ENCODE measurements around the gene WDR35. TPM values are rescaled to one million over a fixed set of nuclear protein-coding genes. Genes with fewer than 3 reads are reported as not detected.
"Not testable (repeated sequence)": the region's sequence is repeated elsewhere in the genome, so short reads cannot be mapped to it uniquely, and the experiment has no call there.

The WDR35 gene
- total and polyA plus RNA-seq, 4 donors, result 0.97 to 3.8 (median 1.6) TPM

GRCh38 chr2:19893520-19894133, 96.3 kb downstream of the WDR35 start (continued):
- TF ChIP-seq ZBTB33 (IDR thresholded peaks at IDR 0.05) (no peak), NR2F2 (IDR thresholded peaks at IDR 0.05) (no peak)

DNA sequence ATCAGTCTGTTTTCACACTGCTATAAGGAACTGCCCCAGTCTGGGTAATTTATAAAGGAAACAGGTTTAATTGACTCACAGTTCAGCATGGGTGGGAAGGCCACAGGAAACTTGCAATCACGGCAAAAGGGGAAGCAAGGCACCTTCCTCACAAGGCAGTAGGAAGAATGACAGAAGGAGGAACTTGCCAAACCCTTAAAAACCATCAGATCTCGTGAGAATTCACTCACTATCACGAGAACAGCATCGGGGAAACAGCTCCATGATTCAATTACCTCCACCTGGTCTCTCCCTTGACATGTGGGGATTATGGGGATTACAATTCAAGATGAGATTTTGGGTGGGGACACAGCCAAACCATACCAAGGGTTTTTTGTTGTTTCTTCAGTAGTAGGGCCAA, 97.9 kb downstream of the WDR35 start:
- H3K4me1 ChIP-seq (ENCODE audit: control insufficient read depth in 4 of 4, insufficient read depth in 4 of 4, low read length in 3 of 4), result peaks cover 2 to 21% (median 13%) of the 10 kb centered on the region in 4 donors
- not testable (repeated sequence) for H3K9ac ChIP-seq (ENCODE audit: low read depth in 1 of 2, low read length in 2 of 2); H3K4me3 ChIP-seq (ENCODE audit: low read depth in 1 of 3, low read length in 3 of 3); H3K36me3 ChIP-seq (ENCODE audit: control insufficient read depth in 4 of 4, insufficient read depth in 3 of 4, low read depth in 1 of 4, low read length in 3 of 4); H3K9me3 ChIP-seq (ENCODE audit: control insufficient read depth in 4 of 4, low read length in 3 of 4); DNase-seq (ENCODE audit: low spot score); H3K27ac ChIP-seq (ENCODE audit: low read depth in 1 of 2, low read length in 2 of 2); H3K27me3 ChIP-seq (ENCODE audit: control insufficient read depth in 4 of 4, insufficient read depth in 4 of 4, low read length in 3 of 4)
- 76% methylated on average over 4 of the region's 4 CpGs for WGBS
- TF ChIP-seq ZBTB33 (IDR thresholded peaks at IDR 0.05), result peak; percentile 51

- H3K4me3 ChIP-seq (ENCODE audit: low read depth in 1 of 3, low read length in 3 of 3), result no peak overlapping the region
- no peak overlapping the region for H3K27ac ChIP-seq (ENCODE audit: low read depth in 1 of 2, low read length in 2 of 2)
- no peaks in the 10 kb centered on the region for H3K36me3 ChIP-seq (ENCODE audit: control insufficient read depth in 4 of 4, insufficient read depth in 3 of 4, low read depth in 1 of 4, low read length in 3 of 4)
- no peak for TF ChIP-seq MAX (IDR thresholded peaks at IDR 0.05)
- no peak for TF ChIP-seq EGR1 (IDR thresholded peaks at IDR 0.05; ENCODE audit: low read depth in 2 of 2)
- TF ChIP-seq YY1 (IDR thresholded peaks at IDR 0.05), result no peak
- TF ChIP-seq NR2F2 (IDR thresholded peaks at IDR 0.05), result no peak
- TF ChIP-seq GABPA (IDR thresholded peaks at IDR 0.05 in 1 of 2, conservative IDR thresholded peaks at IDR 0.05 in 1 of 2), result no peak
- TF ChIP-seq FOXA2 (IDR thresholded peaks at IDR 0.05), result no peak
- TF ChIP-seq, protein P1, sequence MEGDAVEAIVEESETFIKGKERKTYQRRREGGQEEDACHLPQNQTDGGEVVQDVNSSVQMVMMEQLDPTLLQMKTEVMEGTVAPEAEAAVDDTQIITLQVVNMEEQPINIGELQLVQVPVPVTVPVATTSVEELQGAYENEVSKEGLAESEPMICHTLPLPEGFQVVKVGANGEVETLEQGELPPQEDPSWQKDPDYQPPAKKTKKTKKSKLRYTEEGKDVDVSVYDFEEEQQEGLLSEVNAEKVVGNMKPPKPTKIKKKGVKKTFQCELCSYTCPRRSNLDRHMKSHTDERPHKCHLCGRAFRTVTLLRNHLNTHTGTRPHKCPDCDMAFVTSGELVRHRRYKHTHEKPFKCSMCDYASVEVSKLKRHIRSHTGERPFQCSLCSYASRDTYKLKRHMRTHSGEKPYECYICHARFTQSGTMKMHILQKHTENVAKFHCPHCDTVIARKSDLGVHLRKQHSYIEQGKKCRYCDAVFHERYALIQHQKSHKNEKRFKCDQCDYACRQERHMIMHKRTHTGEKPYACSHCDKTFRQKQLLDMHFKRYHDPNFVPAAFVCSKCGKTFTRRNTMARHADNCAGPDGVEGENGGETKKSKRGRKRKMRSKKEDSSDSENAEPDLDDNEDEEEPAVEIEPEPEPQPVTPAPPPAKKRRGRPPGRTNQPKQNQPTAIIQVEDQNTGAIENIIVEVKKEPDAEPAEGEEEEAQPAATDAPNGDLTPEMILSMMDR (IDR thresholded peaks at IDR 0.05; ENCODE audit: low read depth, low read length, missing input control), result no peak
- TF ChIP-seq, protein P2, sequence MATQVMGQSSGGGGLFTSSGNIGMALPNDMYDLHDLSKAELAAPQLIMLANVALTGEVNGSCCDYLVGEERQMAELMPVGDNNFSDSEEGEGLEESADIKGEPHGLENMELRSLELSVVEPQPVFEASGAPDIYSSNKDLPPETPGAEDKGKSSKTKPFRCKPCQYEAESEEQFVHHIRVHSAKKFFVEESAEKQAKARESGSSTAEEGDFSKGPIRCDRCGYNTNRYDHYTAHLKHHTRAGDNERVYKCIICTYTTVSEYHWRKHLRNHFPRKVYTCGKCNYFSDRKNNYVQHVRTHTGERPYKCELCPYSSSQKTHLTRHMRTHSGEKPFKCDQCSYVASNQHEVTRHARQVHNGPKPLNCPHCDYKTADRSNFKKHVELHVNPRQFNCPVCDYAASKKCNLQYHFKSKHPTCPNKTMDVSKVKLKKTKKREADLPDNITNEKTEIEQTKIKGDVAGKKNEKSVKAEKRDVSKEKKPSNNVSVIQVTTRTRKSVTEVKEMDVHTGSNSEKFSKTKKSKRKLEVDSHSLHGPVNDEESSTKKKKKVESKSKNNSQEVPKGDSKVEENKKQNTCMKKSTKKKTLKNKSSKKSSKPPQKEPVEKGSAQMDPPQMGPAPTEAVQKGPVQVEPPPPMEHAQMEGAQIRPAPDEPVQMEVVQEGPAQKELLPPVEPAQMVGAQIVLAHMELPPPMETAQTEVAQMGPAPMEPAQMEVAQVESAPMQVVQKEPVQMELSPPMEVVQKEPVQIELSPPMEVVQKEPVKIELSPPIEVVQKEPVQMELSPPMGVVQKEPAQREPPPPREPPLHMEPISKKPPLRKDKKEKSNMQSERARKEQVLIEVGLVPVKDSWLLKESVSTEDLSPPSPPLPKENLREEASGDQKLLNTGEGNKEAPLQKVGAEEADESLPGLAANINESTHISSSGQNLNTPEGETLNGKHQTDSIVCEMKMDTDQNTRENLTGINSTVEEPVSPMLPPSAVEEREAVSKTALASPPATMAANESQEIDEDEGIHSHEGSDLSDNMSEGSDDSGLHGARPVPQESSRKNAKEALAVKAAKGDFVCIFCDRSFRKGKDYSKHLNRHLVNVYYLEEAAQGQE (IDR thresholded peaks at IDR 0.05), result no peak
- TF ChIP-seq, protein P3, sequence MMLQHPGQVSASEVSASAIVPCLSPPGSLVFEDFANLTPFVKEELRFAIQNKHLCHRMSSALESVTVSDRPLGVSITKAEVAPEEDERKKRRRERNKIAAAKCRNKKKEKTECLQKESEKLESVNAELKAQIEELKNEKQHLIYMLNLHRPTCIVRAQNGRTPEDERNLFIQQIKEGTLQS (IDR thresholded peaks at IDR 0.05), result no peak
- no peak for DNase-seq (ENCODE audit: low spot score)
- H3K9ac ChIP-seq (ENCODE audit: low read depth in 1 of 2, low read length in 2 of 2), result no peak overlapping the region
- 73% methylated on average over 3 of the region's 3 CpGs for WGBS
- no peaks in the 10 kb centered on the region for H3K9me3 ChIP-seq (ENCODE audit: control insufficient read depth in 4 of 4, low read length in 3 of 4)
- peaks cover 0 to 14% (median 9%) of the 10 kb centered on the region in 4 donors for H3K4me1 ChIP-seq (ENCODE audit: control insufficient read depth in 4 of 4, insufficient read depth in 4 of 4, low read length in 3 of 4)
- H3K27me3 ChIP-seq (ENCODE audit: control insufficient read depth in 4 of 4, insufficient read depth in 4 of 4, low read length in 3 of 4), result no peaks in the 10 kb centered on the region
These were observed 99.8 kb downstream of the WDR35 start for GRCh38 chr2:19890104-19890503.
